ENCODE measurements around the gene C6orf136. TPM values are rescaled to one million over a fixed set of nuclear protein-coding genes. Genes with fewer than 3 reads are reported as not detected.
A peak's percentile ranks its signal among the peaks of the same experiment; 100 is the strongest.

The C6orf136 gene
- total RNA-seq, 1 experiment from 2014 or later: 7.2 TPM

GRCh38 chr6:30615958-30616810 lies 30.7 kb upstream of the C6orf136 start:
- DNase-seq (ENCODE audit: low read depth): peak; percentile 33

- peak; percentile 100 for DNase-seq (ENCODE audit: low read depth)
Measured at GRCh38 chr6:30616811-30617564, 29.9 kb upstream of the C6orf136 start, which contains the start of gene PPP1R10. TSS of gene PPP1R10 (minus strand) at chr6:30617243. CDS start at chr6:30609944, 7,299 bp downstream.

- DNase-seq (ENCODE audit: low read depth): peak; percentile 98
Measured at GRCh38 chr6:30617565-30618269, 29.2 kb upstream of the C6orf136 start, which contains the start of gene MRPS18B. TSS of gene MRPS18B (plus strand) at chr6:30617840. CDS start at chr6:30617866, 26 bp downstream.

- DNase-seq (ENCODE audit: low read depth): peak; percentile 60
Measured at GRCh38 chr6:30618270-30618797, 28.6 kb upstream of the C6orf136 start.

GRCh38 chr6:30619561-30619960 lies 27.4 kb upstream of the C6orf136 start:
- no peak for DNase-seq (ENCODE audit: low read depth)

- no peak for DNase-seq (ENCODE audit: low read depth)
Measured at GRCh38 chr6:30625511-30625910, 21.4 kb upstream of the C6orf136 start.

- peak; percentile 86 for DNase-seq (ENCODE audit: low read depth)
Measured at GRCh38 chr6:30626484-30627366, 20.2 kb upstream of the C6orf136 start, which contains the start of gene ATAT1. TSS of gene ATAT1 (plus strand) at chr6:30626874.

- no peak for DNase-seq (ENCODE audit: low read depth)
Measured at GRCh38 chr6:30635834-30636233, 11.1 kb upstream of the C6orf136 start.

- DNase-seq (ENCODE audit: low read depth): no peak
Measured at GRCh38 chr6:30640481-30640880, 6.5 kb upstream of the C6orf136 start.

- no peak for DNase-seq (ENCODE audit: low read depth)
Measured at GRCh38 chr6:30641048-30641447, 5.9 kb upstream of the C6orf136 start.

- DNase-seq (ENCODE audit: low read depth): no peak
Measured at GRCh38 chr6:30643656-30644055, 3.3 kb upstream of the C6orf136 start.

GRCh38 chr6:30644769-30645168 lies 2.2 kb upstream of the C6orf136 start:
- no peak for DNase-seq (ENCODE audit: low read depth)

- no peak for DNase-seq (ENCODE audit: low read depth)
Measured at GRCh38 chr6:30645989-30646388, 944 bp upstream of the C6orf136 start.

- DNase-seq (ENCODE audit: low read depth): peak; percentile 69
Measured at GRCh38 chr6:30647242-30648116, 546 bp downstream of the C6orf136 start.

- no peak for DNase-seq (ENCODE audit: low read depth)
Measured at GRCh38 chr6:30651143-30651542, 4.2 kb downstream of the C6orf136 start.

GRCh38 chr6:30654798-30655742 lies 8.1 kb downstream of the C6orf136 start:
- DNase-seq (ENCODE audit: low read depth): no peak

- DNase-seq (ENCODE audit: low read depth): no peak
Measured at GRCh38 chr6:30655743-30656094, 8.8 kb downstream of the C6orf136 start.

- no peak for DNase-seq (ENCODE audit: low read depth)
Measured at GRCh38 chr6:30656513-30656912, 9.6 kb downstream of the C6orf136 start.

All from LHCN-M2 (cell line).